Hindlimb muscle (tissue), 1 donor: ENCODE results near the gene HCN3. TPM values are rescaled to one million over a fixed set of nuclear protein-coding genes. Genes with fewer than 3 reads are reported as not detected.

Experiments used
- DNase-seq: peaks from one replicate; pipeline ENCODE4 v3.0.0-alpha.2; 2013
- polyA plus RNA-seq: library from polyadenylated mRNA; unstranded; fragments of 120-200 nt; gene quantifications from one replicate; pipeline ENCODE4 v1.2.1, GENCODE V29; 2013; ENCODE audit not compliant: insufficient read length

HCN3 gene
- polyA plus RNA-seq, 1 donor = 4.0 TPM

DNA sequence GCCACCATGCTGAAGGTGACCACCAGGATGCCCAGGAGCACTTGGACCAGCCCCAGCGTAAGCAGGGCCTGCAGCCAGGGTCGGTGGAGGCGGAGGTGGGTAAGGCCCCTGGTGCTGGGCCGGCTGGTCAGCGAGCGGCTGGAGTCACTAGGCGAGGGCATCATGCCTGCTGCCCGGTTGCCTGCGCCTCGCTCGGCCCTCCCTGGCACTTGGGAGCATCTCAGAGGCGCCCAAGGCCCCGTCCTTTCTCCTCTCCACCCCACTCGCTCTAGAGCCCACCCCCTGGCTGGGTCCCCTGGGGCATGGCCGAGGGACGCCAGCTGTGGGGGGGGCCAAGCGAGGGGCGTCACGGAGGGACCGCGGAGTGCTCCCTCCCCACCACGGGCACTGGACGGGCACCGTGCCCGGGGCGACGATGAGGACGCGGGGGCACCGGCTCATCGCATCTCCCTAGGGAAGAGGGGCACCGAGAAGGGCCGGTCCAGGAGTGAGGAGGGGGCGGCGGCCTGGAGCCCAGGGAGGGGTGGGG is 22.5 kb upstream of the HCN3 start:
- DNase-seq = no peak

DNA sequence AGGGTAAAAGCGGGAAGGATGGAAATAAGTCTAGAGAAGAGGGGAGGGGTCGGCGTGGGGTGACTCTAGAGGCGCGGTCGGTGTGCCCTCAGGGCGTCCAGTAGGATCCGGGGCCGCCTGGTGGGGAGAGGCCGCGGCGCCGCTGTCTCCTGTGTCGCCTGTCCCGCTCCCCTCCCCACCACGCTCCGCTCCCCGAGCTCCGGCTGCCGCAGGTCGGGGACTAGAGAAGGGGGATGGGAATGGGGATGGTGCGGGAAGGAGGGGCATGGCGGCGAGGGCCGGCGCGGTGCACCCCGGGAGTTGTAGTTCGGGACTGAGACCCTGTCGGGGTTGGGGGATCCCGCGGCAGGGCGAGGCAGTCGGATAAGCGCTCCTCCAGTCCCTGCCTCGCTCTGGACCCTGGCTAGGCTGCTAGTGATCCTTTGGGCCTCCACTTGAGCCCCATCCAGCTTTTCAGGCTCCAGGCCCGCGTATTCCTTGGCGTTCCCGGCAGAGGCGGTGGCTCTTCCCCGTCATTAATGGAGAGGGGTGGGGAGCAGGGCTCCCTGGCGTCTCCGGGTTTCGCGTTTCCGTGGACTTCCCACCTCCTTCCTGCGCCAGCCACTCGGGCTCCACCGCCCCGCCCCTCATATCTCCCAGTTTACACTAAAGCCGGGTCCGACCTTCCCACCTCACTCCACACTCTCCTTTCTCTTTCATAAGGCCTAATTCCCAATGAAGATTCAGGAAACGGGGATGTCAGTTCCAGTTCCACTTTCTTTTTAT is 21.8 kb upstream of the HCN3 start, which contains the start of gene ENTREP3:
TSS of gene ENTREP3 (minus strand) at position 241 of the 765 bp plus-strand sequence. CDS start 606 bp downstream, outside the sequence.
- DNase-seq = peak; percentile 92

DNA sequence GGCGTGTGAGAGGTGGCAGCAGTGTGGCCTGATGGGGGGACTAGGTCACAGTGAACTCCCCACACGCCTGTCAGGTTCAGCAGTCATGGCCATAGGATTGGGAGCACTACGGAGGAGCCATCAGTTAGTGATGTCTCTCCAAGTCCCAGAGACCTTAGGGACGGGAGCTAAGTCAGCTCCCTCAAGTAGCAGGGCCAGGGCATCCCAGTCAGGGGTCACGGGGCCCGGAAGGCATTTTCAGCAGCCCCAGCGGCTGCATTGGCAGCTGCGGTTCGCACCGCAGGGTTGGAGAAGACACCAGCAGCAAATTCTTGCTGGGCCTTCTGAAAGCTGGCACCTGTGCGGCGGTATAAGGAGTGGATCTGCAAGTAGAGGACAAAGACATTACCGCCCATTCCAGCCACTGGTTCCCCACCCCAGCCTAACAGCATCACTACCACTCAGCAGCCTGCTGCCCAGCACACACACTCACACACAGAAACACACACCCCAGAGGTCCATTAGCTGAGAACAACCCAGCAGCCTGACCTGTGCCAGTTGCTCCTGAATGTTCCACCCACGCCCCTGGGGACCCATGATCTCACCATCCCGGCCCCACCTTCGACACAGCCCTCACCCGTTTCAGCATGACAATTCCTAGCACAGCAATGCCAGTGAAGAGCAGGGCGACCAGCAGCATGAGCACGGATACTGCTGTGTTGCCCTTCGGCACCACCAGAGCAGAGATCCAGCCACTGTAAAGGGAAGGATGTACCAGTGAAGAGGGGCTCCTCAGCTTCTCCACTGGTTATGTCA is 21.0 kb upstream of the HCN3 start:
- no peak for DNase-seq

DNA sequence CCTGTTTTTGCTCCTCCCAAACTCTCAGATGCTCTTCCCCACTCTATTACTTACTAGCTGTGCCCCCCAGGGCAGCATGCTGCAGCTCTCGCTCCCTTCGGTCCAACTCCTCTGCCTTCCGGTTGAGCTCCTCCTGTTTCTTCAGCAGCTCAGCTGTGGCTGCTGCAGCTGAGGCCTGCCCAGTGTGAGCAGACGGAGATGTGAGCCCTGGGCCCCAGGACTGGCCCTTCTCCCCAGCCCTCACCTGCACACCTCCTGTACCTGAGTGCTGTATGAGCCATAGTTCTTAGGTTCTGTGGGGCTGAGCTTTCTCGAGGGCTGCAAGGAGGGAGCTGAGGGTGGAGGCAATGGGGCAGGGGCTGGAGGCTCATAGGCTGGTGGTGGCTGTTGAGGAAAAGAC is 17.0 kb upstream of the HCN3 start:
- no peak for DNase-seq

DNA sequence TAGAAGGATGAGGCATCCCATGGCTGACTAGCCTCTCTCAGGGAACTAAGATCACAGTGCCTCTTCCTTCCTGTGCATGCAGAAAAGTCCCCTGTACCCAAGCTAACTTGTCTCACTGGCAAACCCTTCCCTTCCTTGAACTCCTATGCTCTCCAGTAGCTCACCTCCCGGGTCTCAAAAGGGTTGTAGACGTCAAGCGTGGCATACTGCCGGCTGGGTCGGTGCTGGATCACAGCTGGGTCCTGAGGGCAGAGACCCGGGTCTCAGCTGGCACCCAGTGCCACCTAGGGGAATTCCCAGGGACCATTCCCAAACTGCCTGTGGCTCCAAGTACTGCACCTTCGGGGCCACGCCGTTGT is 15.8 kb upstream of the HCN3 start:
- no peak for DNase-seq

DNA sequence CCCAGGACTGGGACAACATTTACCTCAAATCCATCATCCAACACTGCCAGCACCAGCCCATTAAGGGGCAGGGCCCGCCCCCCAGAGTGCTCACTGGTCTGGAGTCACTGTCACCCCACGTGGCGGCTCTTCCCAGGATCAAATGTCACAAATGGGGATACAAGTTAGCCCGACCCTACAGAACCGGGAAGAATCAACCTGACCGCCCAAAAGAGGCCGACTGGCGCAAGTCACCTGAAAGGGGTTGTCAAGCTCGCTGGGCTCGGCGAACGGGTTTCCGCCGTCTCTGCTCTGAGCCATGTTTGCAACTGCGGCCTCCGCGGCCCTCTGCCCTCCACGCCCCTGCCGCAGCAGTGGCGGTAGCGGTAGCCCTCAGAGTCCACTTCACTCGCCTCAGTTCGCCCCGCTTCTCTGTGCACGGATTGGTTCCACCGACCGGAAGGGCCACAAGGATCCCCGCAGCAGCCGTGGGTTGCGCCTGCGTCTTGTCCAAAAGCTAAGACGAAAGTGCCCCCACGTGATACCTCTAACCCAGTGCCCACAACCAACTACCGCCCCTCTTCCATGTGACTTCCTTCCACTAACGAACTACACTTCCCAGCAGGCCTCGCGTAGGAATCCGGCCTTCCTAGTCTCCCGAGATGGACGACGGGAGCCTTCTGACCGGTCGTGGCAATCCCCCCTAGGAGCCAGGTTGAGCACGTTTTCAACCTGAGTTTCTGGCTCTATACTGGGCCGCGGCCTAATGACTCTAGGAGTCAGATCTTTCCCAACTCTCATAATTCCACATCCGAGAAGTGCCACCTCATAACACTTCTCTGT is 15.2 kb upstream of the HCN3 start, which contains the start of gene SCAMP3:
TSS of gene SCAMP3 (minus strand) at position 509 of the 822 bp plus-strand sequence. CDS start at position 300, 209 bp downstream.
- DNase-seq = peak; percentile 95

DNA sequence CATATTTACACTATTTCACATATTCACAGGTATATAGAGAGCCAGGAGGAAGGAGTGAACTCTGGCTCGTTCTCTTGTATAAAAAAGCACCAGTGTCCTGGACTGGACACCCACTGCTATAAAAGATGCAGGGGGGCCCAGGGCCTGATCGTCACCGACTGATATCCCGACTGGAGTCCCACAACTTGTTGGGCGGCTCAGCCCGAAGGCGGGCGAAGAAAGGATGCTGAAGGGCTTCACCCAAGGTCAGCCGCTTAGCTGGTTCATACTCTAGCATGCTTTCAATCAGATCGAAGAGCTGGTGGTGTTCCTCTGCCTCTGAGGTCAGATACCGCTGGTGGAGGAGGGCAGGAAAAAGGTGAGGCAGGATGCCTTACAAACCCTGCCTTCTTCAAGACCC is 14.2 kb upstream of the HCN3 start:
- DNase-seq = no peak

DNA sequence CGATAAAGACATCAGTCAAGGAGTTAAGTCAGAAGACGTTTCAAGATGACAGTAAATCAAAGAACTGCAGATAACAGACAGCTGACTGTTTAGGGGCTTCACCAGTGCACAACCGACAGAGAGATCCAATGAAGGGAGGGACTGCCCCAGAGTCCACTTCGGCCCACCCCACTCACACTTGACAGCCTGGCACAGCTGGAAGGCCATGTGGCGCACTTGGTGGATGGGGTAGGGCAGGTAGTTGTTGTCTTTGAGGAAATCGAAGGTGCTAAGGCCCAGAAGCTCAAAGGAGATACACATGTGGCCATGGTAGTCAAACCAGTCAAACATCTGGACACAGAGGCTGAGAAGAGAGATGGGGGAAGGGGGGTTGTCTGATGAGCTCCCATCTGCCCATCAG is 10.7 kb upstream of the HCN3 start:
- DNase-seq = no peak

DNA sequence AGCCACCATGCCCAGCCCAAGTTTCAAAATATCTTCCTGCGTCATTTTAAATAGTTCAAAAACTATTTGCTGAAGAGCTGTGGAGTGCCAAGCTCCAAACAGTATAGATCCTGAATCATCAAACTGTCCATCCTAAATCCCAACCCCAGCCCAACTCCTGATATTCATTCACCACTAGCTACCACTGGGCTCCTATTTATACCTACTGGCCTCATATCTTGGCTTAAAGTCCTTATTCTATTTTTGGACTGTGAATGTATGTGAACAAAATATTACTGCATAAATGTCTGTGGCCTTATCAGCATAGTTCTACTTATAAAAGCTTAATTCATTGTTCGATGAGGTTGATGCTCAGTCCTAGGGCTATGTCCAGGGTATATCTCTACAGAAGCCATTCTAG is 9.9 kb upstream of the HCN3 start:
- DNase-seq = no peak

DNA sequence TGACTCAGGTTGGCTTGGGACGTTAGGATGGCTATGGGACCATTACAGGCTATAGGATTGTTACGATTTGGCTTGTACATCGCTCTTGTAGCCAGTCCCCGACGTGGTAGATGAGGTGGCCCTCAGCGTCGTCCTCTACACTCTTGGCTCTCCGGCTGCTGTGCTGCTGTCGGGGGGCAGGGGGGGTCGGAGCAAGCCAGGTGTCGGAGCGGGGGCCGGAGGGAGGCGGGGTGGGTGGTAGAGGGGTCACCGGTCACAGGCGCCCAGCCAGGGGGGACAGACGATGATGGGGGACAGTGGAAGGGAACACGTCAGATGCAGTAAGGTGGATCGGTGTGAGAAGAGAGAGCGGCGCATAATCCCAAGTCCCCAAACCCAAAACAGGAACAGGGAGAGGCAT is 8.6 kb upstream of the HCN3 start:
- DNase-seq = no peak

DNA sequence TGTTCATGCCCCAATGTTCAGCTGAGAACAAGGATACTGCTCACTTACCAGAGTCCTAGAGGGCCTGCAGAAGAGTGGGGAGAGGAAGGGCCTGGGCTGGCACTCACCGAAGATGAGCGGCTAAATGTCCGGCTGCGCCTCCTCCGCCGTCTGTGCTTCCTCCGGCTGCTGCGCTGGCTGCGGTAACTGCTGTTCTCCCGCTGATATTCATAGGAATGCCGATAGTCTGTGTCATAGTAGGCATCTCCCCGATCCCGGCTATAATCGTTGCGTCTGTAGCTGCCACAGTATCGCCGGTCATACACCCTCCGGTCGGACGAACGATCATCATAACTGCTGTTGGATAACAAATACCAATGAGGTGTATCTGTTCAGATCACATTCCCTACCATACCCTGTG is 7.9 kb upstream of the HCN3 start:
- DNase-seq = no peak

DNA sequence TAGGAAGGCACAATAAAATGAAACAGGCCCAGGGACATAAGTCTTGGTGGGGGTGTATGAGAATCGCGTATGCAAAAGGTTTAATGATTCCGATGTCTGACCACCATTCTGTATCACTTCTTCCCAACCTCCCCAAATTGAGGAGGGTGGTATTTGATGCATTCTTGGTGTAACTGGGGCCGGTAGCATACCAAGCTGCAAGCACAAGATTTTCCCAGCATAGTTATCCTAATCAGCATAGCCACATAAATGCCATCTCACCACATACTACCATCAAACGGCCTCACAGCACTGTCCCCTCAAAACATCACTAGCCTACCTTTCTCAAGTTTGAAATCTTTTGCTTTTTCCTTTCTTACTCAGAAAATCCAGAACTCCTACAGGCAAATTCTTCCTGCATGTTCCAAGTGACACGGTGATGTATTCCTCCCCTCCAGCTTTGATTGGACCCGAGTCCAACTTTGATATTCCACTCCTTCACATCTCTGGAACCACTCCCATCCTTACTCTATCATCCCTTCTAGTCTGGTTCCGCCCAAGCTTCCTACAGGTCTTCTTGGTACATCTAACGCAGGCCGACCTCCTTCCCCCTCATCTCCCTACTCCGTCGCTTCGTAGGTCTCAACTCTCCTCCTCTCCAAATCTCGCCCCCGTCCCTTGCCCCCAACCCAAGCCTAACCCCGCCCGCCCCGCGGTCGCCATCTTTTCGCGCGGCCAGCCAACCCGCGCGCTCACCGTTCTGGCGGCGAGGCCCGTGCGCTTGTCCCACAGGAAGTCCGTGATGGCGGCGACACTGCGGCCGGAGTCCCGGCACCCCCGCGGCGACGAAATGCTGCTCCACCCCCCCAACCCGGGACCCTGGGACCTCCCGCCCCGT is 4.6 kb upstream of the HCN3 start:
- DNase-seq = peak; percentile 50

DNA sequence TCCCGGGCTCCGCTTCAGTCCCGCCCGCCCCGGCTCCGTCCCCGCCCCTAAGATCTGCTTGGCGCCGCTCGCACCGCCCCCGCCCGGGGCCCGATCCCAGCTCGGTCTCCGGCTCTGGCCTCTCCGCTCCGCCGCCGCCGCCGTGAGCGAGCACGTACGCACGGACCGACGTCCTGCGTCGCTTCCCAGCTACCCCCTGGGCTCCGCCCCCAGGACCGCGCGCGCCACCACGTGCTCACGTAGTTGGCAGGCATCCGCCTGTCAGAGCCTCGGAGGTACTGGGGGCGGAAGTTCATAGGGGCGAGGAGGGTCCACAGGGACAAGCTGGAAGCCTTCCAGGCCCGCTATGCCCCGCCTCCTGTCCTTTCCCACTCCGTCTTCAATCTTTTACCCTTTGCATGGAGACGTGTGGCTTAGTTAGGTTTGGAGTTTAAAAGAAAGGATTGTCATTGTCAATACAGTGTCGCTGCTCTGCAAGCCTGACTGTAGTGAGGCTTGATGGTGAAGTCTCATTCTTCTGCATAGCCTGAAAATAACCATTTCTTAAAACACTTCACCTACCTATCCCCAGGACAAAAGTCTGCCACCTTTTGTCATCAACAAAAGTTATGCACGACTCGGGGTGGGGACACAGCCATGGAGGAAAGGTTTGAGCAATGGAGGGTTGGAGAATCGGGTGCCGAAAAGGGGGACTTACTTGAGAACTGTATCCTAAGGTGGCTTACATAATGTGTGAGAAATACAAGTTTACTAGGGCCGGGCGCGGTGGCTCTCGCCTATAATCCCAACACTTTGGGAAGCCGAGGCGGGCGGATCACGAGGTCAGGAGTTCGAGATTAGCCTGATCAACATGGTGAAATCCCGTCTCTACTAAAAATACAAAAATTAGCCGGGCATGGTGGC is 3.7 kb upstream of the HCN3 start, which contains the start of gene CLK2:
TSS of gene CLK2 (minus strand) at position 162 of the 903 bp plus-strand sequence. CDS start 2,527 bp downstream, outside the sequence.
- peak; percentile 96 for DNase-seq

DNA sequence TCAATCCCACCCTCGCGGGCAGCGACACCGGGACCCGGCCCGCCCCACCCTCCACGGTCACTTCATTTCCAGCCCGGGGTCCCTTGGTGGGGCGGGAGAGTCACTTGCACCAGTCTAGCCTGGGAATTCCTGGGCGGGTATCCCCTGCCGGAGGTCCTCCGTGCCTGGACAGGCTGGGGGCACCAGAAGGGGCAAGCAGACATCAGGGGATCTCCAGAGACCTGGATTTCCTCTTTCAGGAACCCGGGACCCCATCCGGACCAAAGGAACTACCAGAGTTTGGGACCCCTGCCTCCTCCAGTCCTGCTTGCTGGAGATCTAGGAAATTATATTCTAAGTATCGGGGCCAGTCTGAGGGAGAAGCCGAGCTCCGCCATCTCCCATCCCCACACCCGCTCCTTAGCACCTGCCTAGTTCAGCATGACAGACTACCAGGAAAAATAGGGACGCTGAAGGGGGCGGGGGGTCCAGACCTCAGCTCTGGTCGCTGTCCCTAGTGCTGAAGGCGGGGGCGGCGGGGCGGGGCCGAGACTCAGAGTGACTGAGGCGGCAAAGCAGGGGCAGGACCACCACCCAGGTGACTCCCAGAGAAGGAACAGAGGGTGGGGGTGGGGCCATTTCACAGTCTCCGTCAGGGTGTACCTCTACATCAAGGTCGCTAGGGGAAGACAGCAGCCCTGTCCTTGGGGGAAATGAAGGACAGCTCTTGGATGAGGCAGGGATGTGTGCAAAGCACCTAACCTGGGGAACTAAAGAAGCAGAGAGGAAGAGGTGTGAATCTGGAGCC is 832 bp downstream of the HCN3 start:
- peak; percentile 55 for DNase-seq

DNA sequence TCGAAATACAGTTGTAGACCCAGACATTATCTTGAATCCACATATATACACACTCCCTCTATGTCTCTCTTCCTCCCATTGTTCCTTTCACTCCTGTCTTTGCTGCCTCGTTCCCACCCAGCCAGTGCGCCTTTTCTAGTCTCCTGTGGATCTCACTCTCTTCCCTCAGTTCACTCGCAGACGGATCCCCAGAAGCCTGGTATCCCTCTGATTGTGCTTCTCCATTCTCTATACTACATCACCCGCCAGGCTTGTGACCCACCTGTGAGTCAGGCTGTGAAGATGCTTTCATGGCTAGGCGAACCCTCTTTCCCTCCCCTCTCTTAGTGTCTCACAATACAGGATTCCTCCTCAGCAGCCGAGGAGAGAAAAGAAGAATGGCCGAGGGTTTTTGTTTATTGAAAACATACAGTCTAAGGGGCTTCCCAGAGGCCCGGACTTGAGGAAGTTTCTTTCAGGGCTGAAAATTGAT is 1.5 kb downstream of the HCN3 start:
- no peak for DNase-seq

DNA sequence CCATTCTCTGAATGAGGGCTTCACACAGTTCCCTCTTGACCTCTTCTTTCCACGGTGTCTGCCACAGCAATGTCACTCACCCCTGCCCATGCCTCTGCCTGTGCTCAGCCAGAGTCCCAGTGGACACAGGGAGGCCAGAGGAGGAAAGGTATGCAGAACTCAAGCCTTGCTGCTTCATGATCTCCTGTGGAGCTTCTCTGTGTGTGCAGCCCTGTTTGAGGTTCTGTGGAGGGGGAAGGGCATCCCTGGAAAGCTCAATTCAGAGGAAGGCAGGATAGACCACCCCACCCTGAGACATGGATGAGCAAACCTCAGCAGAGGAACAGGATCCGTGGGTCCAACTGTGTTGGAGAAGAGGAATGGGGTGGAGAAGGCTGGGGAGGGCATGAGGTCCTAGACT is 2.0 kb downstream of the HCN3 start:
- no peak for DNase-seq

DNA sequence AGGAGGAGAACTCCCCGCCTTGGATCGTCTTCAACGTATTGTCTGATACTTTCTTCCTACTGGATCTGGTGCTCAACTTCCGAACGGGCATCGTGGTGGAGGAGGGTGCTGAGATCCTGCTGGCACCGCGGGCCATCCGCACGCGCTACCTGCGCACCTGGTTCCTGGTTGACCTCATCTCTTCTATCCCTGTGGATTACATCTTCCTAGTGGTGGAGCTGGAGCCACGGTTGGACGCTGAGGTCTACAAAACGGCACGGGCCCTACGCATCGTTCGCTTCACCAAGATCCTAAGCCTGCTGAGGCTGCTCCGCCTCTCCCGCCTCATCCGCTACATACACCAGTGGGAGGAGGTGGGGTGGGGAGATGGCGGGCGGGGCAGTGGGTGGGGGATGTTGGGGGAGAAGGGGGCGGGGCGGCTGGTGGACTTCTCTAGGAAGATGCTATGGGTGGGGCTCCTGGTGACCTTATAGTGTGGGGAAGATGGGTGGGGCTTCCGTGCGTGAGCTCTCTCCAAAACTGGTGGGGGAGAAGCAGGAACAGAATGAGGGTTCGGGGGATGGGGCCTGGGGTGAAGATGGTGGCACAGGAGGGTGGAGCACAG is 5.3 kb downstream of the HCN3 start:
- no peak for DNase-seq

DNA sequence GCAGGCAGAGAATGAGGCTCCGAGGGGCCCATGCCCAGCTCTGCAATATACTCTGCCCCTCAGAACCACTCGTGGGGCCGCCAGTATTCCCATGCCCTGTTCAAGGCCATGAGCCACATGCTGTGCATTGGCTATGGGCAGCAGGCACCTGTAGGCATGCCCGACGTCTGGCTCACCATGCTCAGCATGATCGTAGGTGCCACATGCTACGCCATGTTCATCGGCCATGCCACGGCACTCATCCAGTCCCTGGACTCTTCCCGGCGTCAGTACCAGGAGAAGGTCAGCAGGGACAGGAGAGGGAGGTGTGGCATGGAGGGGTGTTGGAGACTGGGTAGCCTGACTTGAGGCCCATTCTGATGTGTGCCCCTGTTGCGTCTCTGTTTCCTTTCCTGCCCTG is 7.2 kb downstream of the HCN3 start:
- no peak for DNase-seq

DNA sequence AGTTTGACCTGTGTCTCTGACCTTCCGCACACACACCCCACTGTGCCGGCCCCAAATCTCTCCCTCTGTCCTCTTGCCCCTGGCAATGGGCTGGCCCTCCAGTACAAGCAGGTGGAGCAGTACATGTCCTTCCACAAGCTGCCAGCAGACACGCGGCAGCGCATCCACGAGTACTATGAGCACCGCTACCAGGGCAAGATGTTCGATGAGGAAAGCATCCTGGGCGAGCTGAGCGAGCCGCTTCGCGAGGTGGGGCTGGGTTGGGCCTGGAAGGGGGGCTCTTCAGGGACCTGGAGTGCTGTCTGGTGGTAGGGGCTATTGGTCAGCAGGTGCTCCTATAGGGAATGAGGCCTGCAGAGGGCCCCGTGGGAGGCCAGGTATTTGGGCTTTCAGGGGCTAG is 7.8 kb downstream of the HCN3 start:
- DNase-seq = no peak
